GM13976 (cell line): ENCODE measurements around the gene LGALS4.
"Not testable (repeated sequence)": the region's sequence is repeated elsewhere in the genome, so short reads cannot be mapped to it uniquely, and the experiment has no call there.

Experiments used
- DNase-seq: peaks from one replicate; pipeline ENCODE4 v3.0.0; 2012; ENCODE audit warnings: low spot score
- CTCF ChIP-seq: IDR thresholded peaks from 2 replicates; pipeline ENCODE4 v1.5.1; 2012; ENCODE audit warnings: borderline replicate concordance, mild to moderate bottlenecking; ENCODE audit not compliant: insufficient read depth; ENCODE audit errors: extremely low read depth, missing control alignments, control extremely low read depth
- in situ Hi-C: fragments of 300-500 bp; cut with MboI; formaldehyde crosslinking; loops from one replicate; pipeline ENCODE4 v1.12.0; 2022; ENCODE audit warnings: low sequenced_read_pairs, mixed read lengths, inconsistent platforms; ENCODE audit not compliant: unreplicated experiment

Gene LGALS4

DNA sequence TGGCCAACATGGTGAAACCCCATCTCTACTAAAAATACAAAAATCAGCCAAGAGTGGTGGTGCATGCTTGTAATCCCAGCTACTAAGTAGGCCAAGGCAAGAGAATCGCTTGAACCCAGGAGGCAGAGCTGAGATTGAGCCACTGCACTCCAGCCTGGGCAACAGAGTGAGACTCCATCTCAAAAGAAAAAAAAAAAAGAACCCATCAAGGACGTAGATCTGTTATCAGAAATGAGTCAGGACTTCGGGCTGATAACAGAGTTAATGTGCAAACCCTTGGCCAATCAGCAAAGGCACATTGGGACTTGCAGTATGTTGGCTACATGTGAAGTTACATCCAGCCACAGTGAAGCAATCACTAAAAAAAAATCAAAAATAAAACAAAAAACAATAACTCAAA is 28.5 kb downstream of the LGALS4 start:
- in situ Hi-C loops = no loop called here
- DNase-seq = no peak
- TF ChIP-seq CTCF = no peak

GRCh38 chr19:38782212-38782611 is 30.5 kb downstream of the LGALS4 start:
- in situ Hi-C loops, DNase-seq: not testable (repeated sequence)

DNA sequence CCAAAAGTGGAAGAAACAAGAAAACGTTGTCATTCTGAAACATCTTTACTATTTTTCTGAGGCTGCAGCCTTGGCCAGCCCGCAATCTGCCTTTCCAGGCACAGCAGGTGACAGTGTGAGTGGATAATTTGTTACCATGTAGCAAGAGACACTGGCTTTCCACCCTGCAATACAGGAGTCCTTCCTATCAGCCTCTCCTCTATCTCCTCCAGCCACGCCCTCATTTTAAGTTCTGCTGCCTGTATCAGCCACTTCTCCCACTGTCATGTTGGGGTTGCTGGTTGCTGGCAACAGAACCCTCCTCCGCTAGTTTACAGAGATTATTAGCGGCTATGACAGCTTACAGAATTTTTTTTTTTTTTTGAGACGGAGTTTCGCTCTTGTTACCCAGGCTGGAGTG is 31.7 kb downstream of the LGALS4 start:
- in situ Hi-C loops = no loop called here
- TF ChIP-seq CTCF = no peak
- no peak for DNase-seq

- no peak for TF ChIP-seq CTCF
- in situ Hi-C loops = no loop called here
- no peak for DNase-seq
Observed at GRCh38 chr19:38780443-38780842, 32.3 kb downstream of the LGALS4 start.

DNA sequence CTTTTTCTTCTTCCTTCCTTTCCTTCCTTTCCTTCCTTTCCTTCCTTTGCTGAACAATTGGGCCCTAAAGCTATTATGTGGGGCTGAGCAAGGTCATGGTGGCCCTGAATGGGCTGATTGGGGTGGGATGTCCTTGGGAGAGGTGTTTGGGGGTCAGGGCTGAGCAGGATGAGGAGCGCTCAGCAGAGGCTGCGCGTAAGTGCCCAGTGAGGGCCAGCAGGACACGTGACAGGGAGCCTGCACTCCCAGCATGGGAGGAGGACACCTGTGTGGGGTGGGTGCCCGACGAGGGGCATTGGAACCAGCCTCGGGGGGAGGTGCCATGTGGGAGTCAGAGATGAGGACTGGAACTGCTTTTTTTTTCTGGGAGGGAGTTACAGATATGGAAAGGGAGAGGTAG is 34.0 kb downstream of the LGALS4 start:
- in situ Hi-C loops = no loop called here
- no peak for TF ChIP-seq CTCF
- no peak for DNase-seq

DNA sequence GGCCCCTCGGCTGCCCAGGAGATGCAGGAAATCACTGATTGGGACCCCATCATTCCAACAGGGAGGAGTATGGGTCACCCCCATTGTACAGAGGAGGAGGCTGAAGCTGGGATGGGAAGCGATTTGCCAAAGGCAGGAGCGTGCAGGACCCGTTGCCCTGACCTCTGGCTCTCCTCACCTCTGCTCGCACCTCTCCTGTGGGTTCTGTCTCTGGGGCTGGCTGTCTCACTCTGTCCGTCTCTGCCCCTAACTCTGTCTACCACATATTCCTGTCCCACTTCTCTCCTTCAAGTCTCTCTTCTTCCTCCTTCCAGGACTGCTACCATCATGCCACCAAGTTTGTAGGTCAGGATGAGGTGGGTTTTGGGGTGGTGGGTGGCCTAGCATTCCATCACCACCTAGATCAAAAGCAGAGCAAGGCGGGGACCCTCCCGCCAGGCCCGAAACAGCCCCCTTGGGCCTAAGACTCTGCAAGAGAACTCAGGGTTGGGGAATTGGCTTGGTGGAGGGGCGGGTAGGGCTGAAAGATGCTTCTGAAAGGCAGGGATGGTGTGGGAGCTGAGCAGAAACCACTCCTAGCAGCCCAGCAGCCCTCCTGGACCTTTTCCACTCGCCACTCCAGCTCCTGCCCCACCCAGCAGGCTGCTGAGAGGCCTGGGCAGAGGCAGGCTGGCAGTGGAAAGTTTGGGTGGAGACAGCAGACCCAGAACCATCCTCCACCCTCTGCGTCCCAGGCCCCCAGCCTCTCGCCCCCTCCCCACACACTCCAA is 38.4 kb downstream of the LGALS4 start:
- no peak for TF ChIP-seq CTCF
- in situ Hi-C loops = no loop called here

DNA sequence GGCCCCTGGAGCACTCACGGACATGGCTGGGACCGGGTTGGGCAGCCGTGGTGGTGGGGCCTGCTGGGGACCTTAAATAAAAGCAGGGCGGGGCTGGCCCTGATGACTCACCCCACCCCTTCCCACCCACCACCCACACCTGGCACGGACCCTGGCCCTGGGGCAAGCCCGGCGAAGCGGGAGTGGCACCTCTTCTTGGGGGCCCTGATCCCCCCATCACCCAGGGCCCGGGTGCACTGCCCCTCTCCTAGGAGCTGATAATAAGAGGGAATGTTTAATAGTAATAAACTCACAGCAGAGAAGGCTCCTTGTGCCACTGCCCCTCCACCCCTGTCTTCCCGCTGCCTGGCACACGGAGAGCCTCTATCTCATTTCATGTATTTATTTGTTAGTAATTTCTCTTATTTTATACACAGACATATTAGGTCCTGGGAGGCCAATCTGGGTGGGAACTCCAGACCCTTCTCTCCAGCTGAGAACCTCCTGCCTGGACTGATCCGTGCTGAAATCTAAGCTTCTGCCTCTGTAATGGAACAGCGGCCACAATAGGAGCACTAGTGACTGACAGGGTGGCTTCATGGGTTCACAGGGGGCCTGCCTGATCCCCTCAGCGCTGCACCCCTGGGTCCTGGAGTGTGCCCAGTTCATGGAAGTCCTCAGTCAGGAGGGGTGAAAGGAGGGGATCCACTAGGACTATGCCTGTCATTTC is 39.1 kb downstream of the LGALS4 start, which contains the start of gene LGALS7:
Gene LGALS7 (minus strand): TSS at position 49 of the 709 bp plus-strand sequence. CDS start 25 bp downstream, at position 24.
- in situ Hi-C loops = no loop called here
- DNase-seq = no peak
- TF ChIP-seq CTCF = no peak

More for the DNA sequence above, 38.4 kb downstream of the LGALS4 start:
- no peak for DNase-seq

DNA sequence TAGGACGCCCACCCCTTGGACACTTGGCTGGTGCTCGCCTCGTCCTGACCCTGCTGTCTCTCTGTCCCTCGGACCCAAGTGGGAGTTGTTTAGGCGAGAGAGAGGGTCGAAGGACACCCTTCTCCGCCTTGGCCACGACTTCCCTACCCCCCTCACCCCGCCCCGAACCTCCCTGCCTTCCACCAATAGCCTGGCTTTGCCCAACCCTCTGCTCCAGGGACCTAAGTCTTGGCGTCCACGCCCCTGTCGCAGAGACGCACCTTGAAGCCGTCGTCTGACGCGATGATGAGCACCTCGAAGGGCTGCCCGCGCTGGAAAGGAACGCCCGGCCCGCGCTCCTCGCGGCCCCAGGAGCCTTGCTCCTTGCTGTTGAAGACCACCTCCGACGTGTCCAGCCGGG is 41.2 kb downstream of the LGALS4 start:
- DNase-seq, in situ Hi-C loops: not testable (repeated sequence)

GRCh38 chr19:38770949-38771275 is 41.8 kb downstream of the LGALS4 start:
- in situ Hi-C loops, DNase-seq: not testable (repeated sequence)

GRCh38 chr19:38770228-38770948 is 42.4 kb downstream of the LGALS4 start:
- DNase-seq, in situ Hi-C loops: not testable (repeated sequence)
